IPS-18c (cell line): ENCODE data around the gene LRP1.
A peak's percentile ranks its signal among the peaks of the same experiment; 100 is the strongest.

Experiments
- H3K4me3 ChIP-seq: 2 replicates; pipeline ENCODE4 v1.7.0; 2013; ENCODE audit warnings: low read depth, mild to moderate bottlenecking, low read length, moderate library complexity; ENCODE audit not compliant: insufficient read depth
- H3K9me3 ChIP-seq: one replicate; pipeline ENCODE4 v1.6.1; 2013; ENCODE audit warnings: mild to moderate bottlenecking, low read length, moderate library complexity; ENCODE audit not compliant: control insufficient read depth, insufficient read depth

The LRP1 gene

DNA sequence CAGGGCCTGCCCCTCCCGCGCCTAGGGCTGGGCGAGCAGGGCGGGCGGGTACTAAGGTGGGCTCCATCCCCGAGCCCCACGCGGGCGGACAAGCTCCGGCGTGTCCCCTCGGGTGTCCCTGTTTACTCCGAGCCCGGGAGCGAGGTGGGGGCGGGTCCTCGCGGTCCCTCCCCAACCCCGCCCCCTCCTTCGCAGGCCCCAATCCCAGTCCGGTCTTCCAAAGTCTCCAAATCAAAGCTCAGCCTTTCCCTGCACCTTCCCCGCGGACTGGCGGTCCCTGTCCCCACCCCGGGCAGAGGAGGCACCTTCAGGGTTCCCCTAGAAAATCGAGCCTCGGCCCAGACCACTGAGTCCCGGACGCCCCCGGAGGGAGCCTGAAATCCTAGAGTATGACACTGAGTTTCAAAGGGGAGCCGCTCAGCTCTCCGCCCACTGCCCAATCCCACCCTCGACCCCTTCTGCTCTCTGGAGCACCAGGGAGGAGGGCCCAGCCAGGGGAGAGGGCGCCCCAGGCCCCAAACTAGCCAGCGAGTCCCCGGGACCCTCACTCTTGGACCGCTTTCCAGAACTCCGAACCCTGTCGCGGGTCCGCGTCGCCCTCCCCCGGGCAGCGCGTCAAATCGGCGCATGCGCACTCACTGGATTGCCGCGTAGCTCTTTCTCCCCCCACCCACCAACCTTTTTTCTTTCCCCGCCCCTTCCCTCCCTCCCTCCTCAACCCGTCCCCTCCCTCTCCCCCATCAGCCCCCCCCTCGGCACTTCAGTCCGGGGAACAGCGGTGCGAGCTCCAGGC is at the start of gene LRP1:
LRP1 (plus strand) TSS at position 758 of the 793 bp plus-strand sequence. CDS start 482 bp downstream, outside the sequence.
- Histone ChIP-seq H3K4me3 (peak within 1 kb of the TSS; percentile 91), H3K9me3 (no peaks in the 10 kb centered on the region)

- H3K9me3 ChIP-seq, result no peaks in the 10 kb centered on the region
- peak within 1 kb of the TSS; percentile 97 for H3K4me3 ChIP-seq
These were observed 49.5 kb upstream of the LRP1 start, which contains the start of gene NEMP1 for GRCh38 chr12:57078519-57079404. TSS of gene NEMP1 (minus strand) at chr12:57078791. CDS start at chr12:57078745, 46 bp downstream.

DNA sequence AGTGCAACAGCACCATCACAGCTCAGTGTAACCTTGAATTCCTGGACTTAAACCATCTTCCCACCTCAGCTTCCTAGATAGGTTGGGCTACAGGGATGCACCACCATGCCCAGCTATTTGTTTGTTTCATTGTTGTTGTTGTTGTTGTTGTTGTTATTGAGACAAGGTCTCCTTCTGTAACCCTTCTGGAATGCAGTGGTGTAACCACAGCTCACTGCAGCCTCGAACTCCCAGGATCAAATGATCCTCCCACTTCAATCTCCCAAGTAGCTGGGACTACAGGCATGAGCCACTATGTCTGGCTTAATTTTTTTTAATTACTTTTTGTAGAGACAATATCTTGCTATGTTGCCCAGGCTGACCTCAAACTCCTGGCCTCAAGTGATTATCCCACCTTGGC is 48.5 kb upstream of the LRP1 start:
- no peak overlapping the region for H3K4me3 ChIP-seq
- no peaks in the 10 kb centered on the region for H3K9me3 ChIP-seq

DNA sequence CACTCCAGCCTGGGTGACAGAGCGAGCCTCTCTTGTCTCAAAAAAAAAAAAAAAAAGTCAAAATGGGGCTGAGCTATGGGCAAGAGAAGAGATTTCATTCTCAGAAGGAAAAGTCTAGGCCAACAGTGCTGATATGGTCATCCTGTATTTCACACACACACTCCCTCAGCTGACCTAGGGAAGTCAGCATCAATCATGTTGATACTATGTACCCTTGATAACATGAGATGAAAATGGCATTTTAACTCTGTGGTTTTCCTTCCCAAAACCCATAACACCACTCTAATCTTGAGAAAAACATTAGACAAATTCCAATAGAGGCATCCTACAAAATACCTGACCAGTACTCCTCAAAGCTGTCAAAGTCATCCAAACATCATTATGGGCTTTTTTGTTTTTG is 47.4 kb upstream of the LRP1 start:
- H3K4me3 ChIP-seq, result no peak overlapping the region
- no peaks in the 10 kb centered on the region for H3K9me3 ChIP-seq

GRCh38 chr12:57085999-57086492 is 42.2 kb upstream of the LRP1 start:
- Histone ChIP-seq H3K9me3 (no peaks in the 10 kb centered on the region), H3K4me3 (peak overlapping the region; percentile 54)

DNA sequence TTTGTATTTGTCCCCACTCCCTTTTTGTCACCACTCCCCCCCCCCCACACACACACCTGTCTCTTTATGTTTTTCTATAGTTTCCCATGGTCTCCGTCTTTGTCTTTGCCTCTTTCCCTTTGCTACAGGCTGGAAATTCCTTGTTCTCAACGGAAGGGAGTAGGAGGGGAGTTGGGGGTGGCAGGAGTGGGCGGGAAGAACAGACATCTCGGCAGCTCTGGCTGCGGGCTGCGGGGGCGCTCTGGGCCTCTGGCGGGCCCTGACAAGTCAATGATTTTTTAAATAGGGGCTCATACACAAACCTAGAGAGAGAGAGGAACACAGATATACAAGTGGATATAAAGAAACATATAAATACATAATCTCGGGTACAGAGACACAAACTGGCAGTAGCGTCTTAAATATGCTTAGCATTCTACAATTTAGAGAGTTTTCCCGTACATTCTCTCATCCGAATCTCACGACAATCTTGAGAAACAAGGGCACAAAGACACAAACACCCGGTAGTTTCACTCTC is 41.7 kb upstream of the LRP1 start:
- peak overlapping the region; percentile 54 for H3K4me3 ChIP-seq

GRCh38 chr12:57087010-57087690 is 41.1 kb upstream of the LRP1 start:
- Histone ChIP-seq H3K9me3 (no peaks in the 10 kb centered on the region), H3K4me3 (peak overlapping the region; percentile 54)

More for the DNA sequence above, 41.7 kb upstream of the LRP1 start:
- no peaks in the 10 kb centered on the region for H3K9me3 ChIP-seq

- no peaks in the 10 kb centered on the region for H3K9me3 ChIP-seq
- H3K4me3 ChIP-seq, result peak overlapping the region; percentile 54
These were observed 40.5 kb upstream of the LRP1 start for GRCh38 chr12:57087691-57088353.

DNA sequence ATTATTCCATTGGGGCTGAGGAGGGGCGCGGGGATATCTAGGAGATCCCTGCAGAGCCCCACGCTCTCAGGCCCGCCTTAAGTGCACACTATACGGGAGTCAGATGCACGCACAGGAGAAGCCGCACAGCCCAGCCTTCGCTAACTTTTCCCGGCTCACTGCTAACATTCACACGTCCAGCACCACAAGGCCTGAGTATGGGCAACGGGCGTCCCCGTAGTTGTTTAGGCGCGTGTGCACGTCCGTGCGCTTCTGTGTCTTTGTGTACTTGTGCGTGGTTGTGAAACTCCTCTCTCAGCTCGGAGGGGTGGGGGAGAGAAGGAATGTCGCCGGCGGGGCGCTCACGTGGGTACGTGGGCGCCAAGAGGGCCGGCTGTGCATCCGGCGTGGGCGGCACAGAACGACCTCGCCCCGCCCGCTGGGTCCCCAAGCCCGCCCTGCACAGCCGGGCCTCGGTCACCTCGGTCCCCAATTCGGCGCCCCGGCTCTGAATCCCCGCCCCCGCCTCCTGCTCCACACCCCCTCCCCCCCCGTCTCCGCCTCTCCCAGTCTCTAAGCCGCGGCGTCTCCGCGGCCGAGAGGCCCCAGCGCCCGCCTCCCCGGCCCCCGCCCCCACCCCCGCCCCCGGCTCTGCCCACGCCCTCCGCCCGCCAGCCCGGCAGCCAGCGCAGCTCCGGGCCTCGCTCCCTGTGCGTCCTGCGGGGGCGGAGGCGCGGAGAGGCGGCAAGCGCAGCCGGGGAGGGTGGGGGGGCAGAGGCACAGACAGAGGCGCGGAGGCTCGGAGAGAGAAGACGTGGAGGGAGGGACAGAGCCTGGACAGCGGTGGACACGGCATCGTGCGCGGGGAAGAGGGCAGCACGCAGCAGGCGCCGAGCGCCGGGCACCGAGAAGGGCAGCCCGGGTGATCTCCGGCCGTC is 39.7 kb upstream of the LRP1 start, which contains the start of gene NAB2:
NAB2 (plus strand) TSS at position 761 of the 917 bp plus-strand sequence. CDS start 158 bp downstream, outside the sequence.
- H3K4me3 ChIP-seq, result peak within 1 kb of the TSS; percentile 84

DNA sequence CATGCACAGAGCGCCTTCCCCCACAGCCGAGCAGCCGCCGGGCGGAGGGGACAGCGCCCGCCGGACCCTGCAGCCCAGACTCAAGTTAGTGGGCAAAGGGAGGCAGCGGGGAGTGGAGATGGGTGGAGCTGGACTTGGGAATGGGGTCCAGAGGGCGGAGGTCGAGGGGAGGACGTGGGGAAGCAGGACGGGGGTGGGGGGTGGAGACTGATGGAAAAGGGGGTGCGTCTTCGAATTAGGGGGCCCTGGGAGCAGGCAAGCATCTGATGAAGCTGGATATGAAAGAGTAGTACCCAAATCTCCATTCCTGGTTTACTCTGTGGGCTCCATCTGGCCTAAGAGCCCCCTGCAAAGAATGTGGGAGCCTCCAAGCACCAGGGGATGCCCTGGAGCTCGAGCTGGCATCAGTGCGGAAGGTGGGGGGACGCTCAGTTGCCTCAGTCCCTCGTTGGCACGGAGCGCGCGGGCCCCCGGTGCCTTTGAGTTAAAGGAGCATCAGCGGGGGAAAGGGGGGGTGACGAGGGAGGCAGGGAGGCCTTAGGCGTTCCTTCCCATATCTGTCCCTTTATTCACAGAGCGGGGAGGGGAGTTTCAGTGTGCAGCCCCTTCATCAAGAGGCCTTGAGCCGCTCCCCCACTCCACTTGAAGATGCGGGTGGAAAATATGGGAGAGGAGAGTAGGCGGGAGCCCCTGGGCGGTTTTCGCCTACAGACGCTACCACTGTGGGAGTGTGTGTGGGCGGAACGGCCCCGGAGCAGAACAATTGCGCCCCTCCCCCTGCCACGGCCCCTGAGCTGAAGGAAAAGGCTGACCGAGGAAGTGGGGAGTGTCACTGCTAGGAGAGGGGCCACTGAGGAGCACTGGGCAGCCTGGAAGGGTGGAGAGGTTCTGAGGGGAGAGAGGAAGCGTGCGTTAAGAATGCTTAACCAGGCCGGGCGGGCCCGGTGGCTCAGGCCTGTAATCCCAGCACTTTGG is 38.7 kb upstream of the LRP1 start:
- H3K9me3 ChIP-seq, result no peaks in the 10 kb centered on the region
- H3K4me3 ChIP-seq, result peak overlapping the region; percentile 84

More for the DNA sequence above, 39.7 kb upstream of the LRP1 start, which contains the start of gene NAB2:
- no peaks in the 10 kb centered on the region for H3K9me3 ChIP-seq

DNA sequence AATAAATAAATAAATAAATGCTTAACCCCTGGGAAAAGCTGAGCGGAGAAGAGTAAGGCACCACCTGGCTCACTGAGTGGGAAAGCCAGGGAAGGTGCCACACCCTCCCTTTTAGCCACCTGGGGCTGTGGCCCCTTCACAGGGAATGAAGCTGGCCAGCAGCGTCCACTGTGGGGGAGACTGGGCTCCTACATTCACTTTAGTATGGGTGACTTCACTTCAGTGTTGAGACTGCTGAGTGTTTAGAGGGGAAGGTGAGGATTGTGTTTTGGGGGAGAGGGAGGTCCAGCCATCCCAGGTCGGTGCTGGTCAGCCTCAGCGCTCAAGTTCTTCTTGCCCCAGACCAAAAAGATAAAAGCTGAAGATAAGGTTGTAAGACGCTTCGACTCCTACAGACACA is 37.8 kb upstream of the LRP1 start:
- H3K9me3 ChIP-seq, result no peaks in the 10 kb centered on the region
- H3K4me3 ChIP-seq, result peak overlapping the region; percentile 30; the same call in 1 of the 2 replicates

DNA sequence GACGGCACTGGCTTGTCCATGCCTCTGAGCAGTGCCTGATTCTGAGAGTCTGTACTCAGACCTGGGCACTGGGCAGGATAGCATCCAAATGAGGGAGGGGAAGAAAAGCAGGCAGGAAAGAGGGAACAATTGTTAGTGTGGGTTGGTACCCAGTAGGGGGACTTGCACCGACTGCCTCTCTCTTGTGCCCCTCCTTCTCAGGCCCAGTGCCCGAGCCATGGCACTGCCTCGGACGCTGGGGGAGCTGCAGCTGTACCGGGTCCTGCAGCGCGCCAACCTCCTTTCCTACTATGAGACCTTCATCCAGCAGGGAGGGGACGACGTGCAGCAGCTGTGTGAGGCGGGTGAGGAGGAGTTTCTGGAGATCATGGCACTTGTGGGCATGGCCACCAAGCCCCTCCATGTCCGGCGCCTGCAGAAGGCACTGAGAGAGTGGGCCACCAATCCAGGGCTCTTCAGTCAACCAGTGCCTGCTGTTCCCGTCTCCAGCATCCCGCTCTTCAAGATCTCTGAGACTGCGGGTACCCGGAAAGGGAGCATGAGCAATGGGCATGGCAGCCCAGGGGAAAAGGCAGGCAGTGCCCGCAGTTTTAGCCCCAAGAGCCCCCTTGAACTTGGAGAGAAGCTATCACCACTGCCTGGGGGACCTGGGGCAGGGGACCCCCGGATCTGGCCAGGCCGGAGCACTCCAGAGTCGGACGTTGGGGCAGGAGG is 37.2 kb upstream of the LRP1 start:
- H3K9me3 ChIP-seq, result no peaks in the 10 kb centered on the region
- no peak overlapping the region for H3K4me3 ChIP-seq

DNA sequence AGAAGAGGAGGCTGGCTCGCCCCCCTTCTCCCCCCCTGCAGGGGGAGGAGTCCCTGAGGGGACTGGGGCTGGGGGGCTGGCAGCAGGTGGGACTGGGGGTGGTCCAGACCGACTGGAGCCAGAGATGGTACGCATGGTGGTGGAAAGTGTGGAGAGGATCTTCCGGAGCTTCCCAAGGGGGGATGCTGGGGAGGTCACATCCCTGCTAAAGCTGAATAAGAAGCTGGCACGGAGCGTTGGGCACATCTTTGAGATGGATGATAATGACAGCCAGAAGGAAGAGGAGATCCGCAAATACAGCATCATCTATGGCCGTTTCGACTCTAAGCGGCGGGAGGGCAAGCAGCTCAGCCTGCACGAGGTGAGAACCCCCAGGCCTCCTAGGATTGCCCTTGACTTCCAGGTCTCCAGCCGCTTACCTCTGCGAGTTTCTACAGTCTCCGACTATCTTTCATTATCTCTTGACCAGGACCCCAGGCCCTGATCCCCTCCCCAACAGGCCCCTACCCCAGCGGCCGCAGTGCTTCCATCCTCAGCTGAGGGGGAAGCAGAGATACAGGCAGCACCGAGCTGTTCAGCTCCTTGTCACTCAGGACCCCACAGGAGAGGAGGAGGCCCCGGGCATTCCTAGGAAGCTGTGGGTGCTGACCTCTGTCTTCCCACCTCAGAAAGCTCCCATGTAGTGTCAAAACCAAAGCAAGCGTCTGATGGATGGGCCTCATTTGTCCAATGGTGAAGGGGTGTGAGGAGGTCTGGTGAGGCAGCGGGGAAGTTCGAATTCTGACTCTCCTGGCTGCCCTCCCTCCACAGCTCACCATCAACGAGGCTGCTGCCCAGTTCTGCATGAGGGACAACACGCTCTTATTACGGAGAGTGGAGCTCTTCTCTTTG is 36.4 kb upstream of the LRP1 start:
- Histone ChIP-seq H3K9me3 (no peaks in the 10 kb centered on the region), H3K4me3 (no peak overlapping the region)
